GM12878 (cell line): ENCODE results near the gene DOCK2. TPM values are rescaled to one million over a fixed set of nuclear protein-coding genes. Genes with fewer than 3 reads are reported as not detected.

Source experiments
- ATAC-seq: fragments of 200-7000 bp; cut with Tn5 transposase; 3 replicates; pipeline ENCODE4 v1.9.1; 2020; ENCODE audit warnings: mild to moderate bottlenecking, moderate library complexity
- BruUV-seq: library from RNA; stranded (reverse); fragments of 400-500 nt; replicated peaks from 2 replicates; lab custom pipeline; 2021; lab: Mats Ljungman, UMichigan
- CTCF ChIA-PET: fragments of 300-600 bp; sonication (Branson Sonifier 250); formaldehyde crosslinking; extraction: SDS; loops from one replicate; lab custom pipeline; 2021; ENCODE audit warnings: inconsistent platforms; lab: Yijun Ruan, JAX
- POLR2A ChIA-PET: fragments of 350-600 bp; formaldehyde crosslinking; extraction: SDS; loops from one replicate; lab custom pipeline; 2021; ENCODE audit warnings: inconsistent platforms; lab: Charles Lee
- RAD21 ChIA-PET: fragments of 300-600 bp; sonication (Branson Sonifier 250); formaldehyde crosslinking; loops from one replicate; lab custom pipeline; 2023; ENCODE audit warnings: antibody characterized with exemption; ENCODE audit not compliant: unreplicated experiment; lab: Charles Lee
- SMC1A ChIA-PET: fragments of 300-600 bp; sonication (Branson Sonifier 250); formaldehyde crosslinking; loops from one replicate; lab custom pipeline; 2023; ENCODE audit not compliant: unreplicated experiment, uncharacterized antibody; lab: Charles Lee
- DNase-seq: peaks from one replicate; pipeline ENCODE4 v3.0.0-alpha.2; 2011; ENCODE audit warnings: low read depth, low spot score
- FAIRE-seq: peaks from 3 replicates; lab custom pipeline; 2011; peaks lifted over from hg19 to GRCh38; lab: Jason Lieb, UNC
- H2AFZ ChIP-seq: 2 replicates; pipeline ENCODE4 v1.6.0; 2011; ENCODE audit warnings: low read depth, low read length, control low read depth; ENCODE audit not compliant: control insufficient read depth
- H3K27ac ChIP-seq: 2 replicates; pipeline ENCODE4 v1.5.1; 2011; ENCODE audit warnings: control low read depth; ENCODE audit not compliant: control insufficient read depth, insufficient read depth
- H3K27me3 ChIP-seq, 2 experiments: replicated peaks in 1 of 2; 2 replicates each; pipeline versions ENCODE4 v1.6.0 to v1.6.1; 2011; ENCODE audit warnings: low read length in 1 of 2; ENCODE audit not compliant: control insufficient read depth in 2 of 2, insufficient read depth in 2 of 2
- H3K36me3 ChIP-seq, 2 experiments: 2 replicates each; pipeline ENCODE4 v1.5.1; 2011; ENCODE audit warnings: low read length in 1 of 2; ENCODE audit not compliant: control insufficient read depth in 2 of 2, insufficient read depth in 2 of 2
- H3K4me1 ChIP-seq: 2 replicates; pipeline ENCODE4 v1.6.1; 2011; ENCODE audit warnings: mild to moderate bottlenecking, low read length, moderate library complexity, mixed read lengths; ENCODE audit not compliant: control insufficient read depth, insufficient read depth
- H3K4me2 ChIP-seq: 2 replicates; pipeline ENCODE4 v1.6.0; 2011; ENCODE audit warnings: control low read depth; ENCODE audit not compliant: control insufficient read depth, insufficient read depth
- H3K4me3 ChIP-seq: fragments of 200-600 bp; sonication (generic); 2 replicates; pipeline ENCODE4 v1.5.1; 2016
- H3K79me2 ChIP-seq: 2 replicates; pipeline ENCODE4 v1.6.0; 2011; ENCODE audit warnings: low read length; ENCODE audit not compliant: control insufficient read depth, insufficient read depth
- H3K9ac ChIP-seq: 2 replicates; pipeline ENCODE4 v1.8.0; 2011; ENCODE audit warnings: low read length, control low read depth, mixed read lengths; ENCODE audit not compliant: control insufficient read depth, insufficient read depth
- H3K9me3 ChIP-seq: replicated peaks from 3 replicates; pipeline ENCODE4 v1.5.1; 2011; ENCODE audit warnings: mild to moderate bottlenecking, low read length; ENCODE audit not compliant: control insufficient read depth, insufficient read depth
- H4K20me1 ChIP-seq: 2 replicates; pipeline ENCODE4 v1.6.0; 2011; ENCODE audit not compliant: control insufficient read depth, insufficient read depth
- BHLHE40 ChIP-seq, 2 experiments: fragments of 450-650 bp in 1 of 2; IDR thresholded peaks; 2 replicates each; pipeline ENCODE4 v1.6.1; 2011 to 2017; ENCODE audit warnings: low read depth in 2 of 2, borderline replicate concordance in 1 of 2, improper control_type of control experiment in 1 of 2, low read length in 1 of 2, mild to moderate bottlenecking in 1 of 2
- FOXK2 ChIP-seq: fragments of 450-650 bp; IDR thresholded peaks from 2 replicates; pipeline ENCODE4 v1.6.1; 2017; ENCODE audit warnings: mild to moderate bottlenecking, moderate library complexity
- IKZF1 ChIP-seq: fragments of 450-650 bp; conservative IDR thresholded peaks from 2 replicates; pipeline ENCODE4 v1.6.1; 2017; ENCODE audit warnings: antibody characterized with exemption, mild to moderate bottlenecking
- JUNB ChIP-seq: IDR thresholded peaks from 2 replicates; pipeline ENCODE4 v1.6.1; 2016; ENCODE audit warnings: antibody characterized with exemption, mild to moderate bottlenecking
- MEF2B ChIP-seq: fragments of 450-650 bp; IDR thresholded peaks from 2 replicates; pipeline ENCODE4 v1.6.1; 2018; ENCODE audit warnings: mild to moderate bottlenecking, moderate library complexity; ENCODE audit not compliant: partially characterized antibody, poor library complexity, severe bottlenecking
- MYB ChIP-seq: fragments of 150-350 bp; IDR thresholded peaks from 2 replicates; pipeline ENCODE4 v1.6.1; 2014; ENCODE audit warnings: mild to moderate bottlenecking, low read depth, low read length, borderline replicate concordance
- SKIL ChIP-seq: fragments of 450-650 bp; IDR thresholded peaks from 2 replicates; pipeline ENCODE4 v1.6.1; 2017; ENCODE audit warnings: mild to moderate bottlenecking, low read depth, inconsistent platforms; ENCODE audit not compliant: poor library complexity, severe bottlenecking
- WRNIP1 ChIP-seq: IDR thresholded peaks from 2 replicates; pipeline ENCODE4 v1.6.1; 2011; ENCODE audit warnings: low read depth, low read length, improper control_type of control experiment, borderline replicate concordance
- ZNF622 ChIP-seq: fragments of 450-650 bp; IDR thresholded peaks from 2 replicates; pipeline ENCODE4 v1.6.1; 2017; ENCODE audit warnings: mild to moderate bottlenecking, inconsistent platforms
- WGBS: methylation state at CpG from one replicate; pipeline ENCODE4 v1.1.6; 2016; ENCODE audit warnings: low lambda C conversion rate; ENCODE audit not compliant: insufficient replicate concordance, insufficient coverage; ENCODE audit errors: missing lambda C conversion rate; 5-methylcytosine and 5-hydroxymethylcytosine counted together
- in situ Hi-C: fragments of 300-500 bp; cut with MboI; formaldehyde crosslinking; loops from 9 replicates; pipeline ENCODE4 v1.14.3; 2018; ENCODE audit warnings: mixed read lengths
- intact Hi-C: fragments of 100-400 bp; cut with micrococcal nuclease; formaldehyde crosslinking; loops from one replicate; pipeline ENCODE4 v1.14.2; 2022; ENCODE audit not compliant: unreplicated experiment
- polyA plus RNA-seq, 11 experiments: library from polyadenylated mRNA; depleted of rRNA in 4 of 11; unstranded in 6 of 11; stranded (reverse) in 5 of 11; fragments of >200 nt; fragmentation: Nextera tagmentation in 4 of 11; fragmentation: Illumina TruSeq in 1 of 11; extraction: Ambion mirVana in 4 of 11; extraction: Trizol in 1 of 11; gene quantifications; 1 replicate in 1 of 11; 2 replicates in 10 of 11; pipeline versions ENCODE4 v1.2.1 to v1.2.3, GENCODE V29; 2011 to 2016; ENCODE audit warnings: inconsistent platforms in 2 of 11, missing spikeins in 2 of 11, low read depth in 1 of 11
- total RNA-seq, 4 experiments: library from RNA; depleted of rRNA in 3 of 4; stranded (reverse); fragments of >200 nt in 3 of 4; fragmentation: Illumina TruSeq in 1 of 4; extraction: Trizol in 1 of 4; gene quantifications; 2 replicates each; pipeline versions ENCODE4 v1.2.1 to v1.2.3, GENCODE V29; 2013 to 2021

Gene DOCK2
- total and polyA plus RNA-seq, 10 of the 15 experiments (the other 5 are each of a cell fraction or from before 2014, with no cell fraction given): 34.2 to 192 (median 118) TPM

GRCh38 chr5:169874621-169875020 lies 237.5 kb downstream of the DOCK2 start:
- WGBS: 98% methylated on average over 4 of the region's 4 CpGs
- no TSS peak for BruUV-seq
- no peaks in the 10 kb centered on the region for H3K4me1 ChIP-seq
- DNase-seq (no peak), ATAC-seq (no peak)
- H3K79me2 ChIP-seq: no peaks in the 10 kb centered on the region; the same call in 1 of the 2 replicates
- peaks cover 3 to 6% of the 10 kb centered on the region in 2 experiments; a peak in 3 of 4 replicates for H3K36me3 ChIP-seq
- H3K27me3 ChIP-seq: no peaks in the 10 kb centered on the region
- ChIA-PET POLR2A (interaction anchor here (0.6 kb wide), 2 partner anchors 14 to 189 kb away, joined by 3 to 4 read pairs; no protein-coding TSS in a partner anchor), SMC1A (interaction anchor here (1.0 to 1.5 kb wide), 4 partner anchors 19 to 96 kb away, joined by 3 to 4 read pairs (median 3); no protein-coding TSS in a partner anchor), CTCF (interaction anchor here (0.6 kb wide), 1 partner anchor 35 kb away, joined by 3 read pairs; no protein-coding TSS in a partner anchor)
- intact Hi-C loops: no loop called here
- H4K20me1 ChIP-seq: no peaks in the 10 kb centered on the region
- TF ChIP-seq BHLHE40 (IDR thresholded peaks at IDR 0.05; ENCODE audit: borderline replicate concordance in 1 of 2, low read depth in 2 of 2, low read length in 1 of 2) (no peak), IKZF1 (no peak), JUNB (no peak), ZNF622 (no peak), WRNIP1 (no peak), MYB (no peak), SKIL (no peak), MEF2B (no peak), FOXK2 (no peak)
- TF ChIP-seq, all 136 proteins: peak for 0
- FAIRE-seq: no peak
- RAD21 ChIA-PET: no interaction called here
- Histone ChIP-seq H2AFZ (no peak overlapping the region), H3K9ac (no peak overlapping the region), H3K4me3 (no peak overlapping the region), H3K27ac (no peak overlapping the region), H3K9me3 (no peaks in the 10 kb centered on the region), H3K4me2 (no peak overlapping the region)
- in situ Hi-C loops: no loop called here
